C4-2B (cell line): ENCODE data around the gene PLA2G15.

Experiments
- CTCF ChIP-seq: fragments of 450-650 bp; conservative IDR thresholded peaks from 2 replicates; pipeline ENCODE4 v1.5.1; 2017; ENCODE audit warnings: mild to moderate bottlenecking
- ZFX ChIP-seq: fragments of 450-650 bp; IDR thresholded peaks from 2 replicates; pipeline ENCODE4 v1.6.1; 2017

DNA sequence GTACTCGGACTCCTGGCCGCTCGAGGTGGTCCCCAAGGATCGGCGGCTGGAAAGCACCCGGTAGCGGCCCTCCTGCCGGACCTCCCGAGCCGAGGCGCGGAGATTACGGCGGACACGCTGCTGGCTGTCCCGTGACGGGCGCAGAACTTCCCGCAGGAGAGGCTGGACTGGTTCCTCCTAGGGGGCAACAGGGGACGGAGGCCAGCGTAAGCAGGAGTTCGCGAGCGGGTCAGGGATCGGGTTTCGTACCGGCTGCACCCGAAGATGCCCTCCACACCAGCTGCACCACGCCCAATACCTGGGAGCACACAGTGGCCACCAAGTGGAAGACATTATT, 65.2 kb downstream of the PLA2G15 start:
- TF ChIP-seq CTCF (no peak), ZFX (no peak)
